Amniotic stem cell (primary cell): ENCODE data around the gene MLH3.

Source experiments
- DNase-seq: peaks from one replicate; lab custom pipeline; 2025; lab: John Stamatoyannopoulos, UW

The MLH3 gene

DNA sequence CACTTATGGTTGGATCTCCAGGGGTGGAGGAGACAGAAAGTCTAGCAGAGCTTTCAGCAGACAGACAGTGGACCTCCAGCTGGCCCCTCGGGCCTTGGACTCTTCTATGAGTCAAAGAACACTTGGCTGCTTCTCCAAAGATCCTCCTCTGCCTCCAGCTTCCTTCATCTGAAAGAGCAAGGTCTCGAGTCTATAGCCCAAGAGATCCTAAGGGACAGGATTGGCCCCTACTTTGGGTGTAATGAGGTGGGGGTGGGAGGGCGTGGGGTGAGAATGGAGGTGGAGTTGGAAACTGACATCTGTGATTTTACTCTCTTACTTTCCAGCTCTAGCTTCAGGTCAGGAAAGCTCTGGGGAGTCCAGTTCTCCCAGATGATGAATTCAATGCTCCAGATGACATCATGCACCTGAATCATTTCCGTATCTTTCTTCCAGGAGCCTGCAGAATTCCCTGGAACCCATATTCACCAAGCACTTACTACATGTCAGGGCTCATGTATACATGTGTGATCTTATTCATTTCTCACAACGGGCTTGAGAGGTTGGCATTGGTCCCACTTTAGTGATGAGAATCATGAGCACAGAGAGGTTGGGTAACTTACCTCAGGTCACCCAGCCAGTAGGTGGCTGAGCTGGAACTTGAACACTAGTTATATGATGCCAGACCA is 85.6 kb downstream of the MLH3 start:
- DNase-seq = no peak

DNA sequence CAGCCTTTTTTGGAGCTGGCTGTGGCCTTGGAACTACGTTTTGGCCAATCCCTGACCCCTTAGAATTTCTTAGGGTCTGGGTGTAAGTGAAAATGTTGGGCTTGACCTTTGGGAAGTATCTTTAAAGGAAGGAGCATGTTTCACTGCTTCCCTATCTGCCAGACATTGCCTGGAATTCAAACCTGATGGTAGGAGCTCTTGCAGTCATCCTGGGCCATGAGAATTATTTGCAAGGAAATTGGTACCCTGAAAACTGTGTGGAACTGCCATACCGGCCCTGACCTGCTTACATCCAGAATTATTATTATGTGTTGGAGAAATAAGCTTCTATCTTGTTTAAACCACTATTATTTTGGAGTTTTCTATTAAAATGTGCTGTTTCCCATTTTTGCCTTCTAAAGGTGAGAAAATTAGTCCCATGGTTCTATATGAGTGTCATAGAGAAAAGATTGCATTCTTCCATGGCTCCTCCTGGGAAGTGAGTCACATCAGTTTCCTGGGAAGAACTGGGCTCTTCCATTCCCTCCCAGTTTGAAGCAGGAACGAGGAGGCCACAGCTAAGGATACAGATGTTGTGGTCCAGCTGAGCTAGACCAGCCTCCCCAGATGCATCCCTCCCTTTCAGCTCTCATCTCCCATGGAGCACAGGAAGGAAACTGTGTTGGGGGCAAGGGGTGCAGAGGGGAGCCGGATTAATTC is 86.3 kb downstream of the MLH3 start:
- DNase-seq = no peak
